GM19240 (cell line): ENCODE data around the gene PLD4.
A peak's percentile ranks its signal among the peaks of the same experiment; 100 is the strongest.

Source experiments
- DNase-seq: peaks from one replicate; pipeline ENCODE4 v3.0.0; 2011; ENCODE audit warnings: low spot score; ENCODE audit not compliant: insufficient read length

PLD4 gene

GRCh38 chr14:104974146-104974541, 49.5 kb downstream of the PLD4 start:
- DNase-seq = no peak

- DNase-seq = no peak
Measured at GRCh38 chr14:104974665-104975390, 50.1 kb downstream of the PLD4 start.

GRCh38 chr14:104975481-104976197, 51.0 kb downstream of the PLD4 start:
- no peak for DNase-seq

GRCh38 chr14:104976198-104977007, 51.7 kb downstream of the PLD4 start:
- peak; percentile 84 for DNase-seq

- DNase-seq = no peak
Measured at GRCh38 chr14:104977008-104977680, 52.5 kb downstream of the PLD4 start.

- DNase-seq = no peak
Measured at GRCh38 chr14:104977681-104978653, 53.3 kb downstream of the PLD4 start, which contains the start of gene AHNAK2. AHNAK2 (minus strand) TSS chr14:104978374; CDS start chr14:104978237, 137 bp downstream.

- no peak for DNase-seq
Measured at GRCh38 chr14:104978746-104979691, 54.3 kb downstream of the PLD4 start.

GRCh38 chr14:104979758-104980610, 55.3 kb downstream of the PLD4 start:
- no peak for DNase-seq

GRCh38 chr14:104980611-104981531, 56.2 kb downstream of the PLD4 start:
- DNase-seq = no peak

- DNase-seq = no peak
Measured at GRCh38 chr14:104981699-104982541, 57.2 kb downstream of the PLD4 start.

- DNase-seq = no peak
Measured at GRCh38 chr14:104982548-104983230, 58.0 kb downstream of the PLD4 start.
